GM12892 (cell line): ENCODE data around the gene N4BP2L1.

Source experiments
- POLR2A ChIP-seq: IDR thresholded peaks from 2 replicates; pipeline ENCODE4 v1.6.1; 2011; ENCODE audit warnings: low read depth, low read length, control low read depth
- POLR2AphosphoS5 ChIP-seq: IDR thresholded peaks from 2 replicates; pipeline ENCODE4 v1.6.1; 2011; ENCODE audit warnings: low read depth, low read length, control low read depth

GRCh38 chr13:32430018-32430747 lies 2.3 kb upstream of the N4BP2L1 start:
- no peak for TF ChIP-seq POLR2A
- TF ChIP-seq POLR2AphosphoS5: no peak
